LNCaP clone FGC (cell line): Measurements from ENCODE around the gene PAK4.
A peak's percentile ranks its signal among the peaks of the same experiment; 100 is the strongest.

Experiments
- DNase-seq: peaks from one replicate; pipeline ENCODE4 v3.0.0-alpha.2; 2011; ENCODE audit warnings: low read depth
- H3K4me3 ChIP-seq: 2 replicates; pipeline ENCODE4 v1.5.1; 2011; ENCODE audit warnings: mild to moderate bottlenecking, low read depth, low read length, control low read depth
- CTCF ChIP-seq: IDR thresholded peaks from 2 replicates; pipeline ENCODE4 v1.5.1; 2012; ENCODE audit warnings: mild to moderate bottlenecking; ENCODE audit not compliant: control insufficient read depth, insufficient read depth; ENCODE audit errors: extremely low read depth

PAK4 gene

GRCh38 chr19:39125199-39125553 lies 410 bp upstream of the PAK4 start:
- no peak for DNase-seq
- H3K4me3 ChIP-seq: peak overlapping the region; percentile 98
- TF ChIP-seq CTCF: no peak

- peak; percentile 73 for DNase-seq
- no peak for TF ChIP-seq CTCF
- peak overlapping the region; percentile 98 for H3K4me3 ChIP-seq
Observed at GRCh38 chr19:39126312-39127187, 964 bp downstream of the PAK4 start.

- no peak for TF ChIP-seq CTCF
- H3K4me3 ChIP-seq: peak overlapping the region; percentile 98
- DNase-seq: no peak
Observed at GRCh38 chr19:39127812-39128515, 2.4 kb downstream of the PAK4 start.

- TF ChIP-seq CTCF: no peak
- DNase-seq: no peak
- no peak overlapping the region for H3K4me3 ChIP-seq
Observed at GRCh38 chr19:39128516-39129079, 3.0 kb downstream of the PAK4 start.

GRCh38 chr19:39129116-39129515 lies 3.5 kb downstream of the PAK4 start:
- no peak for TF ChIP-seq CTCF
- DNase-seq: no peak
- no peak overlapping the region for H3K4me3 ChIP-seq

GRCh38 chr19:39130337-39131254 lies 5.0 kb downstream of the PAK4 start:
- no peak for DNase-seq
- peak overlapping the region; percentile 26; the same call in 1 of the 2 replicates for H3K4me3 ChIP-seq
- no peak for TF ChIP-seq CTCF
